Esophagus squamous epithelium (tissue), 5 donors: Measurements from ENCODE around the gene DALRD3. TPM values are rescaled to one million over a fixed set of nuclear protein-coding genes. Genes with fewer than 3 reads are reported as not detected.

ENCODE experiments used
- DNase-seq: peaks from one replicate; lab custom pipeline; 2025; lab: John Stamatoyannopoulos, UW
- H3K27ac ChIP-seq, 4 donors: fragments of 200-600 bp; sonication (generic); one replicate each; pipeline ENCODE4 v1.5.1; 2016 to 2019; ENCODE audit warnings: mild to moderate bottlenecking in 1 of 4
- H3K27me3 ChIP-seq, 4 donors: fragments of 200-600 bp; sonication (generic); 1 replicate in 3 of 4; 2 replicates in 1 of 4; pipeline versions ENCODE4 v1.5.1 to v1.6.0; 2017 to 2021; ENCODE audit warnings: antibody characterized with exemption in 1 of 4
- H3K36me3 ChIP-seq, 3 donors: fragments of 200-600 bp; sonication (generic); one replicate each; pipeline ENCODE4 v1.5.1; 2016 to 2019
- H3K4me1 ChIP-seq, 3 donors: fragments of 200-600 bp; sonication (generic); one replicate each; pipeline ENCODE4 v1.5.1; 2017 to 2019
- H3K4me3 ChIP-seq, 4 donors: fragments of 200-600 bp; sonication (generic); 1 replicate in 3 of 4; 2 replicates in 1 of 4; pipeline ENCODE4 v1.5.1; 2016 to 2019; ENCODE audit warnings: mild to moderate bottlenecking in 2 of 4, moderate library complexity in 1 of 4
- H3K9me3 ChIP-seq, 3 donors: fragments of 200-600 bp; sonication (generic); one replicate each; pipeline ENCODE4 v1.5.1; 2016 to 2019
- POLR2A ChIP-seq, 4 donors: fragments of 450-650 bp; IDR thresholded peaks; one replicate each; pipeline ENCODE4 v1.6.1; 2017; ENCODE audit warnings: antibody characterized with exemption in 4 of 4, mild to moderate bottlenecking in 4 of 4, moderate library complexity in 3 of 4
- WGBS, 2 donors: methylation state at CpG; one replicate each; pipeline ENCODE4 v1.1.5; 2018; 5-methylcytosine and 5-hydroxymethylcytosine counted together
- intact Hi-C: fragments of 100-400 bp; cut with DNase I; formaldehyde crosslinking; loops from one replicate; pipeline ENCODE4 v1.15.0; 2022
- total RNA-seq, 4 donors: library from RNA; depleted of rRNA; stranded (reverse); fragments of >200 nt; gene quantifications; one replicate each; pipeline ENCODE4 v1.1.0, GENCODE V29; 2016
- TF ChIP-seq, protein P1 (sequence below), 6 experiments: fragments of 450-650 bp in 4 of 6; fragments of 200-600 bp in 2 of 6; sonication (generic) in 2 of 6; IDR thresholded peaks; one replicate each; pipeline ENCODE4 v1.5.1; 2016 to 2019; ENCODE audit warnings: antibody characterized with exemption in 6 of 6, mild to moderate bottlenecking in 4 of 6, moderate library complexity in 4 of 6
- donor health status: DM: yes; HTN: yes; CAD: no.

DALRD3 gene
- total RNA-seq, 4 donors from 2014 or later, result 34.4 to 42.4 (median 37.1) TPM

DNA sequence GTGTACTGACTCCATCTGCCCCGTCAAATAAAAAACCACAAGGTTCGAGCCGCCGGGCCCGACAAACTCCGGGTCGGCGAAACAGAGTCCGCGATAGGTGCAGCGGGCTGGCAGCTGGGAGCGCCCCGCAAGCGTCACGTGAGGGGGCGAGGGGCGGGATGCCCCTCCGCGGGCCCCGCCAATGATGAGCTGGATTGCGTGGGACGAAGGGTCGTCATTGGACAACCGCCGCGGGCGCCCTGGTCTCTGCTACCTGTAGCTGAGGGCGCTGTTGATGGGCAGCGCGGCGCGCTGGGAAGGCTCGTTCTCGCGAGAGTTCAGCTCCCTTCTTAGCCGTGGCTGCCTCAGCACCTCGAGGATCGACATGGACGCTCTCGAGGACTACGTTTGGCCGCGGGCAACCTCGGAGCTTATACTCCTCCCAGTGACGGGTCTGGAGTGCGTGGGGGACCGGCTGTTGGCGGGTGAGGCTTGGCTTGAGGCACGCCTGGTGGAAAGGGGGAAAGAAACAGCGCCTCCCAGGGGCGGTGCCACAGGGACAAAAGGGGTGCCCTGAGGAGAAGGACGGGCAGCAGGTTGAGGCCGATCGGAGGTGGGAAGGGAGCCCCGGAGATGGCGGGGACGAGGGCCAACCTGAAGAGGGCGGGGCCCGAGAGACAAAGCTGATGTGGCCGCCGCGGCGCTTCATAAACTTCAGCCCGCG lies 11.2 kb downstream of the DALRD3 start, which contains the start of gene WDR6:
WDR6 (plus strand) TSS at position 324 of the 703 bp plus-strand sequence; CDS start at position 365, 41 bp downstream.
- TF ChIP-seq, protein P1, sequence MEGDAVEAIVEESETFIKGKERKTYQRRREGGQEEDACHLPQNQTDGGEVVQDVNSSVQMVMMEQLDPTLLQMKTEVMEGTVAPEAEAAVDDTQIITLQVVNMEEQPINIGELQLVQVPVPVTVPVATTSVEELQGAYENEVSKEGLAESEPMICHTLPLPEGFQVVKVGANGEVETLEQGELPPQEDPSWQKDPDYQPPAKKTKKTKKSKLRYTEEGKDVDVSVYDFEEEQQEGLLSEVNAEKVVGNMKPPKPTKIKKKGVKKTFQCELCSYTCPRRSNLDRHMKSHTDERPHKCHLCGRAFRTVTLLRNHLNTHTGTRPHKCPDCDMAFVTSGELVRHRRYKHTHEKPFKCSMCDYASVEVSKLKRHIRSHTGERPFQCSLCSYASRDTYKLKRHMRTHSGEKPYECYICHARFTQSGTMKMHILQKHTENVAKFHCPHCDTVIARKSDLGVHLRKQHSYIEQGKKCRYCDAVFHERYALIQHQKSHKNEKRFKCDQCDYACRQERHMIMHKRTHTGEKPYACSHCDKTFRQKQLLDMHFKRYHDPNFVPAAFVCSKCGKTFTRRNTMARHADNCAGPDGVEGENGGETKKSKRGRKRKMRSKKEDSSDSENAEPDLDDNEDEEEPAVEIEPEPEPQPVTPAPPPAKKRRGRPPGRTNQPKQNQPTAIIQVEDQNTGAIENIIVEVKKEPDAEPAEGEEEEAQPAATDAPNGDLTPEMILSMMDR (IDR thresholded peaks at IDR 0.05), result peak in 5 of 6 experiments; percentile 45 to 56 (median 52)
- TF ChIP-seq POLR2A (IDR thresholded peaks at IDR 0.05), result peak in 2 of 4 donors; percentile 41 to 71
- intact Hi-C loops, result no loop called here
- Histone ChIP-seq H3K4me3 (peak within 1 kb of the TSS; percentile 46 to 90 (median 66)), H3K4me1 (peaks cover 7 to 42% (median 17%) of the 10 kb centered on the region in 3 donors), H3K27ac (peak within 1 kb of the TSS; percentile 84 to 98 (median 94)), H3K27me3 (no peaks in the 10 kb centered on the region), H3K36me3 (peaks cover 0 to 23% (median 0%) of the 10 kb centered on the region in 3 donors), H3K9me3 (no peaks in the 10 kb centered on the region)
- peak; percentile 77 for DNase-seq
- WGBS, 2 donors, result 0% methylated on average over 13 to 37 of the region's 65 CpGs

DNA sequence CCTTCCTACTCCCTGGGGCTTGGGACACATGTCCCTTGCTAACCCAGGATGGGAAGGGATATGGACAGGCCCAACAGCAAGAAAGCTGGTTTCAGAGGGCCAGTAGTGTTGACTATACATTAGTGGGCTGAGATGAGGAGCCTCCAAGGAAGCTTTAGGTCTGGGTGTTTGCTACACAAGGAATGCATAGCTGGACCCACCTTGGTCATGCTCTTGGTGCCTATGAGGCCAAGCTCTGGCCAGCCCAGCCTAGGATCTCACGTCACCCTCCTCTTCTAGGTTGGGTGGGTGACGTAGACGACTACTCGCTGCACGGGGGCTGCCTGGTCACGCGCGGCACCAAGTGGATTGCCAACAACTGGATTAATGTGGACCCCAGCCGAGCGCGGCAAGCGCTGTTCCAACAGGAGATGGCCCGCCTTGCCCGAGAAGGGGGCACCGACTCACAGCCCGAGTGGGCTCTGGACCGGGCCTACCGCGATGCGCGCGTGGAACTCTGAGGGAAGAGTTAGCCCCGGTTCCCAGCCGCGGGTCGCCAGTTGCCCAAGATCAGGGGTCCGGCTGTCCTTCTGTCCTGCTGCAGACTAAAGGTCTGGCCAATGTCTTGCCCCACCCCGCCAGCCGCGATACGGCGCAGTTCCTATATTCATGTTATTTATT lies 11.8 kb downstream of the DALRD3 start:
- peak overlapping the region; percentile 46 to 90 (median 66) for H3K4me3 ChIP-seq
- H3K36me3 ChIP-seq, result peaks cover 0 to 16% (median 0%) of the 10 kb centered on the region in 3 donors
- no peak for DNase-seq
- H3K4me1 ChIP-seq, result peaks cover 7 to 36% (median 13%) of the 10 kb centered on the region in 3 donors
- intact Hi-C loops, result no loop called here
- peak overlapping the region; percentile 84 to 98 (median 94) for H3K27ac ChIP-seq
- TF ChIP-seq, protein P1 (IDR thresholded peaks at IDR 0.05), result no peak
- no peak for TF ChIP-seq POLR2A (IDR thresholded peaks at IDR 0.05)
- WGBS, 2 donors, result 2 to 7% methylated on average over 4 to 11 of the region's 32 CpGs
- H3K9me3 ChIP-seq, result no peaks in the 10 kb centered on the region
- no peaks in the 10 kb centered on the region for H3K27me3 ChIP-seq

DNA sequence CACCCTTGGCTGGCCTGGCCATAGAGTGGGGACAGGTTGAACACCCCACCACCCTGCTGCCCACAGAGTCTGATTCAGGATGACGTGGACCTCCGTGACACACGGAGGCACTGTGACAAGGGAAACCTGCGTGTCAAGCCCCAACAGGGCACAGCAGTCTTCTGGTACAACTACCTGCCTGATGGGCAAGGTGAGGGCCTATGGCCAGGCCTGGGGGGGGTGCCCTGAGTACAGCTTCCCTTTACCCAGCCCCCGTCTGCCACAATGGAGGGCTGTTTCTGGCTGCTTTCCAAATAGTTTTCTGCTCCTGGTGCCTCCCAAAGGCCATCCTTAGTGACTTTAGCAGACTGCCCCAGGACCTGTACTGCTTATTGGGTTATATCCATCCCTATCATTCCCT lies 12.4 kb downstream of the DALRD3 start:
- no peak for DNase-seq
- H3K4me3 ChIP-seq, result peak overlapping the region in 2 of 4 donors; percentile 58 to 73
- 88 to 92% methylated on average over 2 to 5 of the region's 5 CpGs for WGBS, 2 donors

DNA sequence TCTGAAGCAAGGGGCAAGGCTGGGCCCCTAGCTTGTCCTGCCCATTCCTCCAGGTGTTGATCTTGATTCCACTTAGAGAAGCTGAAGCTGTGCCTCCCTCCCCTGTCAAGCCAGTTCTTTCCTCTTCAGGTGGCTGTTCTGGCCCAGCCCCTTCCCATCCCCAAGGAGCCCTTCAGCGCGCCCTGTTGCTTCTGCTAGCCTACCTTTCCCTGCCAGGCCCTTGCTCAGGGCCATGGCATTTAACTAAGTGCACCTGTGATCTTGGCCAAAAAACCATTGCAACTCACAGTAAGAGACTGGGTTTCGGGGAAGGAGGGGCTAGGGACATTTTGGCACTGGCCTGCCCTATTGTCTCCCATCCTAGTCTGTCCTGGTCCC lies 13.1 kb downstream of the DALRD3 start:
- no peak overlapping the region for H3K4me3 ChIP-seq
- DNase-seq, result no peak
- TF ChIP-seq, protein P1 (IDR thresholded peaks at IDR 0.05), result no peak
- no peak for TF ChIP-seq POLR2A (IDR thresholded peaks at IDR 0.05)
- peaks cover 0 to 10% (median 0%) of the 10 kb centered on the region in 3 donors for H3K36me3 ChIP-seq
- H3K4me1 ChIP-seq, result peaks cover 7 to 32% (median 13%) of the 10 kb centered on the region in 3 donors
- no peak overlapping the region for H3K27ac ChIP-seq
- no peaks in the 10 kb centered on the region for H3K27me3 ChIP-seq
- 100% methylated on average over 2 of the region's 3 CpGs; no CpG with 5 or more reads in 1 of the 2 donors for WGBS, 2 donors
- intact Hi-C loops, result no loop called here
- H3K9me3 ChIP-seq, result no peaks in the 10 kb centered on the region

More for the DNA sequence above, 12.4 kb downstream of the DALRD3 start:
- intact Hi-C loops, result no loop called here
- Histone ChIP-seq H3K36me3 (peaks cover 0 to 10% (median 0%) of the 10 kb centered on the region in 3 donors), H3K27ac (peak overlapping the region in 2 of 4 donors; percentile 91 to 98), H3K27me3 (no peaks in the 10 kb centered on the region), H3K9me3 (no peaks in the 10 kb centered on the region), H3K4me1 (peaks cover 7 to 32% (median 13%) of the 10 kb centered on the region in 3 donors)
- TF ChIP-seq POLR2A (IDR thresholded peaks at IDR 0.05), result no peak
- TF ChIP-seq, protein P1 (IDR thresholded peaks at IDR 0.05), result no peak
